Ovary (tissue), 9 donors: Measurements from ENCODE around the gene PCDHGB3. TPM values are rescaled to one million over a fixed set of nuclear protein-coding genes. Genes with fewer than 3 reads are reported as not detected.
"Not testable (repeated sequence)": the region's sequence is repeated elsewhere in the genome, so short reads cannot be mapped to it uniquely, and the experiment has no call there.

Experiments
- DNase-seq, 5 donors: peaks; one replicate each; pipeline ENCODE4 v3.0.0-alpha.2; 2019 to 2020
- H3K27ac ChIP-seq, 2 donors: fragments of 200-600 bp; one replicate each; pipeline versions ENCODE4 v1.5.1 to v1.8.0; 2019 to 2022
- H3K27me3 ChIP-seq: fragments of 200-600 bp; one replicate; pipeline ENCODE4 v1.8.0; 2022
- H3K36me3 ChIP-seq: fragments of 200-600 bp; sonication (generic); one replicate; pipeline ENCODE4 v1.5.1; 2019
- H3K4me1 ChIP-seq: one replicate; pipeline ENCODE4 v1.8.1; 2013; ENCODE audit warnings: mild to moderate bottlenecking, moderate library complexity; ENCODE audit not compliant: insufficient read depth
- H3K4me3 ChIP-seq: fragments of 200-600 bp; sonication (generic); one replicate; pipeline ENCODE4 v1.5.1; 2017
- H3K9me3 ChIP-seq, 2 donors: fragments of 200-600 bp in 1 of 2; sonication (generic) in 1 of 2; one replicate each; pipeline versions ENCODE4 v1.5.1 to v1.8.1; 2013 to 2019; ENCODE audit warnings: mild to moderate bottlenecking in 1 of 2, moderate library complexity in 1 of 2
- EP300 ChIP-seq: sonication (generic); formaldehyde crosslinking; IDR thresholded peaks from one replicate; pipeline ENCODE4 v1.6.1; 2017; ENCODE audit warnings: antibody characterized with exemption
- POLR2A ChIP-seq: fragments of 450-650 bp; IDR thresholded peaks from one replicate; pipeline ENCODE4 v1.6.1; 2017; ENCODE audit warnings: antibody characterized with exemption, mild to moderate bottlenecking, moderate library complexity
- WGBS, 3 donors: extraction: QIAGEN DNeasy Blood & Tissue Kit in 1 of 3; methylation state at CpG; one replicate each; pipeline versions ENCODE4 v1.1.5 to v1.1.7; 2013 to 2017; 5-methylcytosine and 5-hydroxymethylcytosine counted together
- intact Hi-C, 4 donors: fragments of 100-400 bp; cut with DNase I; formaldehyde crosslinking; loops; one replicate each; pipeline versions ENCODE4 v1.11.0 to v1.15.1; 2022 to 2023
- polyA plus RNA-seq, 2 donors: library from polyadenylated mRNA; stranded (reverse); fragments of 200-250 nt in 1 of 2; fragments of 350-450 nt in 1 of 2; fragmentation: Illumina TruSeq in 1 of 2; extraction: RNeasy Lipid Tissue Mini Kit (QIAGEN cat#74804) in 1 of 2; gene quantifications; one replicate each; pipeline ENCODE4 v1.2.3, GENCODE V29; 2013 to 2014
- total RNA-seq, 7 donors: library from RNA; depleted of rRNA in 2 of 7; stranded (reverse); fragments of >200 nt in 2 of 7; fragmentation: NEBNext Ultra II Directional in 3 of 7; extraction: Animal tissue kit (Norgen Biotek cat#: 25700) in 3 of 7; gene quantifications; one replicate each; pipeline versions ENCODE4 v1.1.0 to v1.2.4, GENCODE V29; 2016 to 2023
- TF ChIP-seq, protein P1 (sequence below), 3 donors: fragments of 450-650 bp in 2 of 3; fragments of 200-600 bp in 1 of 3; IDR thresholded peaks; one replicate each; pipeline versions ENCODE4 v1.5.1 to v1.8.0; 2016 to 2022; ENCODE audit warnings: antibody characterized with exemption in 3 of 3, mild to moderate bottlenecking in 1 of 3
- donor health status: DM: no; HTN: no; CAD: no; lungs with moderate emphysema.
- donor health status: DM: no; HTN: no; CAD: no.
- donor health status: Bipolar disorder and iron deficiency.
- donor health status: DM: yes; HTN: yes; CAD: no.
- donor health status: DM: no; HTN: no; CAD: no.
- donor health status: DM: yes; HTN: yes; CAD: no.

Gene PCDHGB3
- total and polyA plus RNA-seq, 9 donors, result 1.1 to 8.6 (median 4.5) TPM

DNA sequence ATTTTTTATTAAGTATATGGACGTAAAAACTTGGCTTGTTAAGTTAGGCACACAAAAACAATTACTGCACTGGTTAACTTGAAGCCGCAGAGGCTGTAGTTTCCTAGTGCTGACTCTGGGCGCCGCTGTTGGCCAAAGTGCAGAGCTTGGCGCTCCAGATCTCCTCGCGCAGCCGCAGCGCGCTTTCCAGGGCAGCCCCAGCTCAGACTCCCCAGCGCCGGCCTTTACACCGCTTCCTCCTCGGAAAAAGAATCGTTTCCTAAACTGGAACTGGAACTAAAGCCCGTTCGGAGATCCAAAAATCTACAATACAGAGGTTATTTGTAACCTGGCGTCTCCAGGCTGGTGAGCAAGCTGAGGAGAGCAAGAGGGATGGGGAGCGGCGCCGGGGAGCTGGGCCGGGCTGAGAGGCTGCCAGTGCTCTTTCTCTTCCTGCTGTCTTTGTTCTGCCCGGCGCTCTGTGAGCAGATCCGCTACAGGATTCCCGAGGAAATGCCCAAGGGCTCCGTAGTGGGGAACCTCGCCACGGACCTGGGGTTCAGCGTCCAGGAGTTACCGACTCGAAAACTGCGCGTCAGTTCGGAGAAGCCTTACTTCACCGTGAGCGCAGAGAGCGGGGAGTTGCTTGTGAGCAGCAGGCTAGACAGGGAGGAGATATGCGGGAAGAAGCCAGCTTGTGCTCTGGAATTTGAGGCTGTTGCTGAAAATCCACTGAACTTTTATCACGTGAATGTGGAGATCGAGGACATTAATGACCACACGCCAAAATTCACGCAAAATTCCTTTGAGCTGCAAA is 27.9 kb downstream of the PCDHGB3 start, which contains the start of gene PCDHGB5:
TSS of gene PCDHGB5 (plus strand) at position 192 of the 796 bp plus-strand sequence. CDS start at position 373, 181 bp downstream.
- intact Hi-C loops, result loop anchor here in 1 of 4 donors (10.0 kb wide), 1 partner anchor 157 kb away; no protein-coding TSS in a partner anchor
- Histone ChIP-seq H3K4me3 (peak within 1 kb of the TSS; percentile 11), H3K9me3 (peaks cover 13 to 39% of the 10 kb centered on the region in 2 donors)
- not testable (repeated sequence) for H3K27me3 ChIP-seq, H3K4me1 ChIP-seq, H3K36me3 ChIP-seq, H3K27ac ChIP-seq
- peak in 3 of 5 donors; percentile 43 to 57 (median 44) for DNase-seq
- TF ChIP-seq, protein P1, sequence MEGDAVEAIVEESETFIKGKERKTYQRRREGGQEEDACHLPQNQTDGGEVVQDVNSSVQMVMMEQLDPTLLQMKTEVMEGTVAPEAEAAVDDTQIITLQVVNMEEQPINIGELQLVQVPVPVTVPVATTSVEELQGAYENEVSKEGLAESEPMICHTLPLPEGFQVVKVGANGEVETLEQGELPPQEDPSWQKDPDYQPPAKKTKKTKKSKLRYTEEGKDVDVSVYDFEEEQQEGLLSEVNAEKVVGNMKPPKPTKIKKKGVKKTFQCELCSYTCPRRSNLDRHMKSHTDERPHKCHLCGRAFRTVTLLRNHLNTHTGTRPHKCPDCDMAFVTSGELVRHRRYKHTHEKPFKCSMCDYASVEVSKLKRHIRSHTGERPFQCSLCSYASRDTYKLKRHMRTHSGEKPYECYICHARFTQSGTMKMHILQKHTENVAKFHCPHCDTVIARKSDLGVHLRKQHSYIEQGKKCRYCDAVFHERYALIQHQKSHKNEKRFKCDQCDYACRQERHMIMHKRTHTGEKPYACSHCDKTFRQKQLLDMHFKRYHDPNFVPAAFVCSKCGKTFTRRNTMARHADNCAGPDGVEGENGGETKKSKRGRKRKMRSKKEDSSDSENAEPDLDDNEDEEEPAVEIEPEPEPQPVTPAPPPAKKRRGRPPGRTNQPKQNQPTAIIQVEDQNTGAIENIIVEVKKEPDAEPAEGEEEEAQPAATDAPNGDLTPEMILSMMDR (IDR thresholded peaks at IDR 0.05), result peak in 1 of 3 donors; percentile 37
- 5 to 7% (median 7%) methylated on average over 25 to 30 of the region's 43 CpGs for WGBS, 3 donors

DNA sequence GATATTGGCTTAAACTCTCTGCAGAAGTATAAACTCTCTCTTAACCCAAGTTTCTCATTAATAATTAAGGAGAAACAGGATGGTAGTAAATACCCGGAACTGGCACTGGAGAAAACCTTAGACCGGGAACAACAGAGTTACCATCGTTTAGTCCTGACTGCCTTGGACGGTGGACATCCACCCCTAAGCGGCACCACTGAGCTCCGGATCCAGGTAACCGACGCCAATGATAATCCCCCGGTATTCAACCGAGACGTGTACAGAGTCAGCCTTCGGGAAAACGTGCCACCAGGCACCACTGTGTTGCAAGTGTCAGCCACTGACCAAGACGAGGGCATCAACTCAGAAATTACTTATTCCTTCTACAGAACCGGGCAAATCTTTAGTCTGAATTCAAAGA is 28.6 kb downstream of the PCDHGB3 start:
- no peak overlapping the region for H3K4me3 ChIP-seq
- H3K9me3 ChIP-seq, result peaks cover 10 to 42% of the 10 kb centered on the region in 2 donors

DNA sequence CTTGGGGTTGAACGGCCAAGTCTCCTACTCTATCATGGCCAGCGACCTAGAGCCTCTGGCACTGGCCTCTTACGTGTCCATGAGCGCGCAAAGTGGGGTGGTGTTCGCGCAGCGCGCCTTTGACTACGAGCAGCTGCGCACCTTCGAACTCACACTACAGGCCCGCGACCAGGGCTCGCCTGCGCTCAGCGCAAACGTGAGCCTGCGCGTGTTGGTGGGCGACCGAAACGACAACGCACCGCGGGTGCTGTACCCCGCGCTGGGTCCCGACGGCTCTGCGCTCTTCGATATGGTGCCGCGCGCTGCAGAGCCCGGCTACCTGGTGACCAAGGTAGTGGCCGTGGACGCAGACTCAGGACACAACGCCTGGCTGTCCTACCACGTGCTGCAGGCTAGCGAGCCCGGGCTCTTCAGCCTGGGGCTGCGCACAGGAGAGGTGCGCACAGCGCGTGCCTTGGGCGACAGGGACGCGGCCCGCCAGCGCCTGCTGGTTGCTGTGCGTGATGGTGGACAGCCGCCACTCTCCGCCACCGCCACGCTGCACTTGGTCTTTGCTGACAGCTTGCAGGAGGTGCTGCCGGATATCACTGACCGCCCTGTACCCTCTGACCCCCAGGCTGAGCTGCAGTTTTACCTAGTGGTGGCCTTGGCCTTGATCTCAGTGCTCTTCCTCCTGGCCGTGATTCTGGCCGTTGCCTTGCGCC is 29.7 kb downstream of the PCDHGB3 start:
- H3K9me3 ChIP-seq, result peaks cover 10 to 38% of the 10 kb centered on the region in 2 donors
- WGBS, 3 donors, result 21 to 29% (median 21%) methylated on average over 5 to 61 of the region's 61 CpGs
- H3K27me3 ChIP-seq, result no peaks in the 10 kb centered on the region
- no peaks in the 10 kb centered on the region for H3K36me3 ChIP-seq
- TF ChIP-seq POLR2A (no peak), EP300 (no peak)
- TF ChIP-seq, protein P1 (IDR thresholded peaks at IDR 0.05), result no peak
- no peaks in the 10 kb centered on the region for H3K4me1 ChIP-seq
- no peak overlapping the region for H3K4me3 ChIP-seq
- intact Hi-C loops, result loop anchor here in 2 of 4 donors (10.0 kb wide), 1 partner anchor 155 kb away; no protein-coding TSS in a partner anchor
- DNase-seq, result no peak
- no peak overlapping the region for H3K27ac ChIP-seq

More for the DNA sequence above, 28.6 kb downstream of the PCDHGB3 start:
- H3K36me3 ChIP-seq, result no peaks in the 10 kb centered on the region
- no peak for TF ChIP-seq EP300
- TF ChIP-seq, protein P1 (IDR thresholded peaks at IDR 0.05), result no peak
- no peak for TF ChIP-seq POLR2A
- intact Hi-C loops, result loop anchor here in 1 of 4 donors (10.0 kb wide), 1 partner anchor 156 kb away; no protein-coding TSS in a partner anchor
- no peak for DNase-seq
- no peaks in the 10 kb centered on the region for H3K4me1 ChIP-seq
- H3K27ac ChIP-seq, result no peak overlapping the region
- 21 to 36% (median 26%) methylated on average over 15 of the region's 15 CpGs for WGBS, 3 donors
- no peaks in the 10 kb centered on the region for H3K27me3 ChIP-seq

DNA sequence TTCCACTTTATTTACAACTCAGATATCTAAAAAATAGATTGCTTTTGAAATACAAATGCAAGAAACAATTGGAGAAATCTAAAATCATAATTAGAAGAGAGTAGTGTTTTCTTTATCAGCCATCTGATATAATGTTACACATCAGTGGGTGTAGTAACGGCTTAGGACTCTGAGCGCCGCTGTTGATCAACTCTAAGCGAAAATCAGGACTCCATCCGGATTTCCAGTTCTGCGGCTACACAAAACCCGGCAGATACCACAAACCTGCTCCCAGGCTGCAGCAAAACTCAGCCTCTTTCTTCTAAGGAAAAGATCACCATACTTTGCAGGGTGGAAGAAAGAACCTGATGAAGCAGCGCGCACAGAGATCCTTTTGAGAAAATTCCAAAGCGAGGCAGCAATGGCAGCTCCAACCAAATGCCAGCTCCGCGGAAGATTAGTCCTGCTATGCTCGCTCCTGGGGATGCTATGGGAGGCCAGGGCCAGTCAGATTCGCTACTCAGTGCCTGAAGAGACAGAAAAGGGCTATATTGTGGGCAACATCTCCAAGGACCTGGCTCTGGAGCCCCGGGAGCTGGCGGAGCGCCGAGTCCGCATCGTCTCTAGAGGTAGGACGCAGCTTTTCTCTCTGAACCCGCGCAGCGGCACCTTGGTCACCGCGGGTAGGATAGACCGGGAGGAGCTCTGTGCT is 32.7 kb downstream of the PCDHGB3 start, which contains the start of gene PCDHGA9:
TSS of gene PCDHGA9 (plus strand) at position 226 of the 691 bp plus-strand sequence. CDS start at position 401, 175 bp downstream.
- peak in 1 of 5 donors; percentile 28 for DNase-seq
- Histone ChIP-seq H3K4me3 (peak within 1 kb of the TSS; percentile 12), H3K36me3 (no peaks in the 10 kb centered on the region), H3K4me1 (no peaks in the 10 kb centered on the region), H3K27me3 (no peaks in the 10 kb centered on the region), H3K9me3 (peaks cover 10 to 44% of the 10 kb centered on the region in 2 donors), H3K27ac (no peak within 1 kb of the TSS)
- TF ChIP-seq, protein P1 (IDR thresholded peaks at IDR 0.05), result no peak
- TF ChIP-seq EP300 (no peak), POLR2A (no peak)
- 12 to 16% (median 13%) methylated on average over 27 of the region's 27 CpGs for WGBS, 3 donors
- intact Hi-C loops, result loop anchor here in 1 of 4 donors (10.0 kb wide), 1 partner anchor 152 kb away; no protein-coding TSS in a partner anchor
